ENCODE results near the gene SIPA1L3. TPM values are rescaled to one million over a fixed set of nuclear protein-coding genes. Genes with fewer than 3 reads are reported as not detected.

SIPA1L3 gene
- total and polyA plus RNA-seq, 2 experiments from 2014 or later: 15.7 to 54.1 TPM

DNA sequence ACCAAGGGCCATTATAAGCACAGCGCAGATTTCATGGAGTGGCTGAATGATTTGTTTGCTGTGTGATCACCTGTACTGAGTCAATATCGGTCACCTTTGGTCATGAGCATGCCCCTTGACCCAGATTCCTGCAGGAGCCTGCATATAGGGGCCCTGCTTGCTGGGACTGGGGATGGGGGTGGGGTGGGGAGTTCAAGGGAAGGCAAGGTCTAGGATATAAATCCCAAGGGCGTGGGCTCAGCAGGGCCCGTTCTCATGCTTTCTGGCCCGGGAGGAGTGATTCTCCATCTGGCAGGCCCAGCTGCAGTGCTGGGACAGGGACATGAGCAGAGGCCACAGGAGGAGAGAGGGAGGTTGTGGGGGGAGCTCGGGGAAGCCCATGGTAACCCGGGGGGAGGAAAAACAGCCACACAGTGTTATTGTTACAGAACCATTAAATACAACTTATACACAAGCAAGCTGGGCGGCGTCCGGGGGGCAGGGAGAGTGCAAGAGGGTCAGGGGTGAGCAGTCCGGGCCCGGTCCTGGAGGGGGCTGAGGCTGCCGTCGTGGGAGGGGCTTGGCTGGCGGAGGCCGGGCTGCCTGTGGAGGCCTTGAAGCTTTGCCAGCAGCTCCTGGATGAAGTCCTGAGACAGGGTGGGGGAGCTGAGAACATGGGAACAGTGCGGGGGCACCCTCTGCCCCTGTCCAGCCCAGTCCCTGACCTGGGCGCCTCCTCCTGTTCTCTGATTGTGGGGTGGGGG is 344.0 kb downstream of the SIPA1L3 start:
- peak; percentile 36 for ATAC-seq
- Histone ChIP-seq H3K9me2 (ENCODE audit: insufficient read depth) (no peaks in the 10 kb centered on the region), H3K27me3 (ENCODE audit: insufficient read depth) (no peaks in the 10 kb centered on the region), H3K4me2 (peak overlapping the region; percentile 83), H3K36me3 (ENCODE audit: insufficient read depth) (no peaks in the 10 kb centered on the region), H3K79me2 (replicated peaks; ENCODE audit: insufficient read depth) (0 out of 2 replicates have a peak, but pooled peaks cover 3% of the 10 kb centered on the region), H2AFZ (no peak overlapping the region), H3K4me1 (ENCODE audit: insufficient read depth) (peaks cover 35% of the 10 kb centered on the region), H3F3A (replicated peaks; ENCODE audit: low read depth) (peaks cover 14% of the 10 kb centered on the region; the same call in 1 of the 2 replicates), H3K4me3 (peak overlapping the region; percentile 54), H3K27ac (ENCODE audit: low read depth) (peak overlapping the region; percentile 79; the same call in 1 of the 2 replicates), H4K20me1 (replicated peaks; ENCODE audit: insufficient read depth) (no peaks in the 10 kb centered on the region)
- Mint-ChIP-seq H3K27ac (no peak overlapping the region; the same call in 1 of the 2 replicates), H3K4me3 (peak overlapping the region; percentile 60), H3K9me3 (no peaks in the 10 kb centered on the region), H3K4me1 (peaks cover 40% of the 10 kb centered on the region), H3K36me3 (ENCODE audit: low read depth) (no peaks in the 10 kb centered on the region; the same call in 2 of the 3 replicates), H3K27me3 (ENCODE audit: insufficient read depth, low read depth, poor library complexity) (peaks cover 15% of the 10 kb centered on the region)
- TF ChIP-seq EZH2phosphoT487 (IDR thresholded peaks at IDR 0.05; ENCODE audit: unreplicated experiment) (no peak), ZNF331 (CRISPR knock-in tag; IDR thresholded peaks at IDR 0.05; ENCODE audit: low read depth) (peak; percentile 40; the same call in 1 of the 2 replicates), JUNB (IDR thresholded peaks at IDR 0.05; ENCODE audit: unreplicated experiment) (no peak), EZH2 (IDR thresholded peaks at IDR 0.05; ENCODE audit: low read depth, unreplicated experiment) (no peak), POLR2AphosphoS5 (IDR thresholded peaks at IDR 0.05; ENCODE audit: low read depth) (no peak)
- TF ChIP-seq, protein P1, sequence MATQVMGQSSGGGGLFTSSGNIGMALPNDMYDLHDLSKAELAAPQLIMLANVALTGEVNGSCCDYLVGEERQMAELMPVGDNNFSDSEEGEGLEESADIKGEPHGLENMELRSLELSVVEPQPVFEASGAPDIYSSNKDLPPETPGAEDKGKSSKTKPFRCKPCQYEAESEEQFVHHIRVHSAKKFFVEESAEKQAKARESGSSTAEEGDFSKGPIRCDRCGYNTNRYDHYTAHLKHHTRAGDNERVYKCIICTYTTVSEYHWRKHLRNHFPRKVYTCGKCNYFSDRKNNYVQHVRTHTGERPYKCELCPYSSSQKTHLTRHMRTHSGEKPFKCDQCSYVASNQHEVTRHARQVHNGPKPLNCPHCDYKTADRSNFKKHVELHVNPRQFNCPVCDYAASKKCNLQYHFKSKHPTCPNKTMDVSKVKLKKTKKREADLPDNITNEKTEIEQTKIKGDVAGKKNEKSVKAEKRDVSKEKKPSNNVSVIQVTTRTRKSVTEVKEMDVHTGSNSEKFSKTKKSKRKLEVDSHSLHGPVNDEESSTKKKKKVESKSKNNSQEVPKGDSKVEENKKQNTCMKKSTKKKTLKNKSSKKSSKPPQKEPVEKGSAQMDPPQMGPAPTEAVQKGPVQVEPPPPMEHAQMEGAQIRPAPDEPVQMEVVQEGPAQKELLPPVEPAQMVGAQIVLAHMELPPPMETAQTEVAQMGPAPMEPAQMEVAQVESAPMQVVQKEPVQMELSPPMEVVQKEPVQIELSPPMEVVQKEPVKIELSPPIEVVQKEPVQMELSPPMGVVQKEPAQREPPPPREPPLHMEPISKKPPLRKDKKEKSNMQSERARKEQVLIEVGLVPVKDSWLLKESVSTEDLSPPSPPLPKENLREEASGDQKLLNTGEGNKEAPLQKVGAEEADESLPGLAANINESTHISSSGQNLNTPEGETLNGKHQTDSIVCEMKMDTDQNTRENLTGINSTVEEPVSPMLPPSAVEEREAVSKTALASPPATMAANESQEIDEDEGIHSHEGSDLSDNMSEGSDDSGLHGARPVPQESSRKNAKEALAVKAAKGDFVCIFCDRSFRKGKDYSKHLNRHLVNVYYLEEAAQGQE (IDR thresholded peaks at IDR 0.05; ENCODE audit: unreplicated experiment): no peak
- DNase-seq (ENCODE audit: low spot score): peak; percentile 41

DNA sequence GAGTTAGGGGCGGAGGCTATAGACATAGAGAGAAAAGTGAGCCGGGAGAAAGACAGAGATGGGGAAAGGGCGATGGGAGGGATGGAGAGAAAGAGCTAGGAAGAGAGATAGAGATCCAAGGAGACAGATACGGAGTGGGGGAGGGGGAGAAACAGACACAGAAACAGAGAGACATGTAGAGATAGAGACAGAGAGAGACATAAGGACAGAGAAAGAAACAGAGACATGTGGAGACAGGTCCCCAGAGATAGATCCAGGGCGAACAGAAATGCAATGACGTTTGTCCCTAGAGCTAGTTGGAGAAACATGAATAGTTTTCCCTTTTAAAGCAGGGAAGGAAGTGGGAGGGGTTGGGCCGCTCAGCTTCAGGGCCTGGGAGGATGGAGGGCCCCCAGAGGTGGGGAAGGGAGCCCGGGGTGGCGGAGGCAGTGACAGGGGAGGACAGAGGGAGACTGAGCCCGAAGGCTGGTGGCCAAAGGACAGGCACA is 344.6 kb downstream of the SIPA1L3 start:
- peak overlapping the region; percentile 79; the same call in 1 of the 2 replicates for H3K27ac ChIP-seq (ENCODE audit: low read depth)
- no peaks in the 10 kb centered on the region for H3K36me3 ChIP-seq (ENCODE audit: insufficient read depth)
- H3K27me3 Mint-ChIP-seq (ENCODE audit: insufficient read depth, low read depth, poor library complexity): peaks cover 14% of the 10 kb centered on the region
- peaks cover 13% of the 10 kb centered on the region; the same call in 1 of the 2 replicates for H3F3A ChIP-seq (replicated peaks; ENCODE audit: low read depth)
- peak overlapping the region; percentile 60 for H3K4me3 Mint-ChIP-seq
- no peak overlapping the region for H2AFZ ChIP-seq
- DNase-seq (ENCODE audit: low spot score): peak; percentile 56
- H3K4me3 ChIP-seq: peak overlapping the region; percentile 54
- no peak overlapping the region for H3K27ac Mint-ChIP-seq
- no peaks in the 10 kb centered on the region for H3K27me3 ChIP-seq (ENCODE audit: insufficient read depth)
- peaks cover 35% of the 10 kb centered on the region for H3K4me1 ChIP-seq (ENCODE audit: insufficient read depth)
- H4K20me1 ChIP-seq (replicated peaks; ENCODE audit: insufficient read depth): no peaks in the 10 kb centered on the region
- H3K9me3 Mint-ChIP-seq: no peaks in the 10 kb centered on the region
- H3K36me3 Mint-ChIP-seq (ENCODE audit: low read depth): no peaks in the 10 kb centered on the region; the same call in 2 of the 3 replicates
- TF ChIP-seq, protein P2, sequence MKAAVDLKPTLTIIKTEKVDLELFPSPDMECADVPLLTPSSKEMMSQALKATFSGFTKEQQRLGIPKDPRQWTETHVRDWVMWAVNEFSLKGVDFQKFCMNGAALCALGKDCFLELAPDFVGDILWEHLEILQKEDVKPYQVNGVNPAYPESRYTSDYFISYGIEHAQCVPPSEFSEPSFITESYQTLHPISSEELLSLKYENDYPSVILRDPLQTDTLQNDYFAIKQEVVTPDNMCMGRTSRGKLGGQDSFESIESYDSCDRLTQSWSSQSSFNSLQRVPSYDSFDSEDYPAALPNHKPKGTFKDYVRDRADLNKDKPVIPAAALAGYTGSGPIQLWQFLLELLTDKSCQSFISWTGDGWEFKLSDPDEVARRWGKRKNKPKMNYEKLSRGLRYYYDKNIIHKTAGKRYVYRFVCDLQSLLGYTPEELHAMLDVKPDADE (IDR thresholded peaks at IDR 0.05): no peak
- TF ChIP-seq STAT1 (IDR thresholded peaks at IDR 0.05; ENCODE audit: unreplicated experiment) (no peak), POLR2AphosphoS5 (IDR thresholded peaks at IDR 0.05; ENCODE audit: low read depth) (no peak), ZNF114 (CRISPR knock-in tag; IDR thresholded peaks at IDR 0.05) (no peak), JUNB (IDR thresholded peaks at IDR 0.05; ENCODE audit: unreplicated experiment) (no peak)
- TF ChIP-seq, protein P3, sequence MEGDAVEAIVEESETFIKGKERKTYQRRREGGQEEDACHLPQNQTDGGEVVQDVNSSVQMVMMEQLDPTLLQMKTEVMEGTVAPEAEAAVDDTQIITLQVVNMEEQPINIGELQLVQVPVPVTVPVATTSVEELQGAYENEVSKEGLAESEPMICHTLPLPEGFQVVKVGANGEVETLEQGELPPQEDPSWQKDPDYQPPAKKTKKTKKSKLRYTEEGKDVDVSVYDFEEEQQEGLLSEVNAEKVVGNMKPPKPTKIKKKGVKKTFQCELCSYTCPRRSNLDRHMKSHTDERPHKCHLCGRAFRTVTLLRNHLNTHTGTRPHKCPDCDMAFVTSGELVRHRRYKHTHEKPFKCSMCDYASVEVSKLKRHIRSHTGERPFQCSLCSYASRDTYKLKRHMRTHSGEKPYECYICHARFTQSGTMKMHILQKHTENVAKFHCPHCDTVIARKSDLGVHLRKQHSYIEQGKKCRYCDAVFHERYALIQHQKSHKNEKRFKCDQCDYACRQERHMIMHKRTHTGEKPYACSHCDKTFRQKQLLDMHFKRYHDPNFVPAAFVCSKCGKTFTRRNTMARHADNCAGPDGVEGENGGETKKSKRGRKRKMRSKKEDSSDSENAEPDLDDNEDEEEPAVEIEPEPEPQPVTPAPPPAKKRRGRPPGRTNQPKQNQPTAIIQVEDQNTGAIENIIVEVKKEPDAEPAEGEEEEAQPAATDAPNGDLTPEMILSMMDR (conservative IDR thresholded peaks at IDR 0.05; ENCODE audit: low read depth in 2 of 2): no peak
- ATAC-seq: no peak; the same call in 1 of the 3 replicates
- H3K9me2 ChIP-seq (ENCODE audit: insufficient read depth): no peaks in the 10 kb centered on the region
- 0 out of 2 replicates have a peak, but pooled peaks cover 3% of the 10 kb centered on the region for H3K79me2 ChIP-seq (replicated peaks; ENCODE audit: insufficient read depth)
- H3K4me1 Mint-ChIP-seq: peaks cover 40% of the 10 kb centered on the region
- peak overlapping the region; percentile 83 for H3K4me2 ChIP-seq

Measured in GM23338 (cell line).